Measurements from ENCODE around the gene SUPT20H.

The SUPT20H gene

DNA sequence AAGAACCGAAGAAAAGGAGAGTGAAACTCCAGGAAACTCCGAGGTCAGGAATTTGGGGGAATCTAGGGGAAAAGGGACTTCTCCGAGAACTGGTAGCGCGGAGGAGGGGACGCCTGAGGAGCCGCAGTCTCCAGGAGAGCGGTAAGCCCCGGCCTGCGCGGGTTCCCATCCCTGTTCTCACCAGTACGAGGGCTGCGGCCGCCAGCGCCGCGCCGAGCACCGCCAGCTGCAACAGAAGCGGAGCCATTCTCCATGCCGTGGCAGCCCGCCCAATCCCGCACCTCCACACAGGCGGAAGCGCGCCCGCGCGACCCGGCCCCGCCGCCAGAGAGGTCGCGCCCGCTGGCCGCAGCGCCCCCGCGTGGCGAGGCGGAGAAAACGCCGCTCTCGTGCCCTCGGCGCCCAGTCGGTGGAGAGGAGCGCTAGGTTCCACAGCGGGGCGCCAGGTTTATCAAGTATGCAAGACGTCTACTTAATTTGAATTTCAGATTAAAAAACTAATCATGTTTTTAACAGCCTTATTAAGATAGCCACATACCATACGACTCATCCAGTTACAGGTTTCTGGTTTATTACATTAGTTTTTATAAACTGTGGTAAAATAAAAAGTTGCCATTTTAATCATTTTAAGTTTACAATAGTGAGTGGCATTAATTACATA lies 60.3 kb downstream of the SUPT20H start, which contains the start of gene ALG5:
Gene ALG5, minus strand, starts transcription at position 287 of the 661 bp plus-strand sequence. Its CDS starts 40 bp downstream, at position 247.
- peak; percentile 82 to 84 for DNase-seq (ENCODE audit: low read depth in 2 of 2)

DNA sequence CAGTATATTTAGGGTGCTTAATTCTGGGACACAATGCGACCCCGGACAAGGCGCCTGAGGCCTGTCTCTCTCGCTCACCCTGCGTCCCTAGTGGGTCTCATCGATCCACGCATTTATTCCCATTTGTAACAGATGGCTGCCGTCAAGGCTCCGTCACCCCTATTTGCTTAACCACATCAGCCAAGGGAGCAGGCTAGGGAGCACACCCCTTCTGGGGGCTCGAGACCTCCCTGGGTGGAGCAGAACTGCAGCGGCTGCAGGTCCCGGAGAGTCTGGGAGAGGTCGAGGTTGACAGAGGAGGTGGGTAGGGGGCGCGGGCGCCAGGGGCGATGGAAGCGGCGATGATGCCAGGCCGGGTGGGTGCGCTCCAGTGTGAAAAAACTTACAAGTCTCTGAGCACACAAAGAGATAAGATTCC lies 60.9 kb downstream of the SUPT20H start:
- DNase-seq (ENCODE audit: low read depth in 2 of 2) = peak in 1 of 2 donors; percentile 15

DNA sequence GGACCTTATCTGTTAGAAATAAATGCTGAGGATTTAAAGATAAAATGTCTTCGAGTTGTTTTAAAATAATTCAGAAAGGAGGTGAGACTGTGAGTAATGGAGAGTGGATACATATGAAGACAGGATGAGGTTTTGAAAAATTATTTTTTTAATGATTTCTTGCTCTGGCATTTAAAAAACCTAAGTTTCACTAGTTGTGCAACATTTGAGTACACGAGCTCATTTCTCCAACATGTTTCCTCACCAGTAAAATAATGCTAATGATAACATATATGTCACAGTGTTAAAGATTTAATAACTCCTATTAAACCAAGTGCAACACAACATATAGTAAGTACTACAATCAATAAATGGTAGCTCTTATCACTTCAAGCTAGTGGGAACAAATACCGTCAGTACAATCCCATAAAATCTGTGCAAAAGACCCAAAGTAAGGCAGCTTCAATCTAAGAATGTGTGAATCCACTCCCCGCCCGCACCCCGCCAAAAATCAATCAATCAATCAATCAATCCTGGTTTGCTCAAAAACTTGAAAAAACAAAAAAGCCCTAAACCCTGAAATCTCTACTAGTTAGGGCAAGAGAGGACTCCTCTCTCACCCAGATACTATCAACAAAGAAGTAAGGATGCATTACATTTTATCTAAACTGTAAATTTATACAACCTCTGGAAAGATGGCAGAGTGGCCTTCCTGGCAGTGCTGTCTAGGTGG lies 61.6 kb downstream of the SUPT20H start:
- DNase-seq (ENCODE audit: low read depth in 2 of 2) = no peak

DNA sequence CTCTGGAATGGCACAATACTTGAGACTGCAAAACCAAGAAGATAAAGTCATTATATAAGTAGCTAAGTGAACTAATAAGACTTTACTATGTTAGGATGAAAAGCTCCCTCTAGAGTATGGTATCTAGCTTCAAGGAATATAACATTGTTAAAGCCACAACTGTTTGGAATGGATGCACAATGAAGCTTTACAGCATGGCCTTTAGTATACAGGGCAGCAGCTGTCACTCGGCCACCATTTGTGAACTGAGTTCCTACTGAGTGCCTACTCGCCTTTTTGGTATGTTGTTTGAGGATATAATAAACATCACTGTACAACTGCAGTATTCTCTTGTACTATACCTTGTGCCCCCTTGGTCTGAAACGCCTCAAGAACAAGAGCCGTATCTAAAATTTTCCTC lies 67.1 kb downstream of the SUPT20H start:
- no peak for DNase-seq (ENCODE audit: low read depth in 2 of 2)

DNA sequence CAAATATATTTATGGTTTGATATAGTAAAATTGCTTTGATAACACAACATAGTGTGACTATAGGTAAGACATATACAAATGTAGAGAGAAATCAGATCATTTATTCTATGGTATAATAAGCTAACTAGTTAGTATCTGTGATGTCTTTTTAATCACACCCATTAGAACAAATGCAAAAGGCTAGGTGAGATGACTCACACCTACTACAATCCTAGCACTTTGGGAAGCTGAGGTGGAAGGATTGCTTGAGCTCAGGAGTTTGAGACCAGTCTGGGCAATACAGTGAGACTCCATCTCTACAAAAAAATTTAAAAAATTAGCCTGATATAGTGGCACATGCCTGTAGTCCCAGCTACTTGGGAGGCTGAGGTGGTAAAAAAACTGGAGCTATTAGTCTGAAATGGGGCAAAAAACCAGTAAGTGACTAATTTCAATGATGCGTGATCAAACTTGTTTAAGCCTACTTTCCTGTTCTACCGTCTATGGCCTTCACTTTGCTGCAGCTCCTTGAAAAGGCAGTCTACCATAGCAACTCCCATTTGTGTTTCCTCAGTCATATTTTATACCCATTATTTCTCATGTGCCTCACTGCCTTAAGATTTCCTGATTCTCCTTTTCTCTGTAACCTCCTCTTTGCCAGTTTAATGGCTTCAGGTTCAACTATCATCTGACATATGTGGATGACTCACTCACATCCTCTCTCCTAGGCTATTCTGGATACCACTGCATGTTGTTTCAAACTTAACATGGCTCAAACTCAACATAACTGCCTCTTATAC lies 72.8 kb downstream of the SUPT20H start:
- DNase-seq (ENCODE audit: low read depth in 2 of 2) = no peak

DNA sequence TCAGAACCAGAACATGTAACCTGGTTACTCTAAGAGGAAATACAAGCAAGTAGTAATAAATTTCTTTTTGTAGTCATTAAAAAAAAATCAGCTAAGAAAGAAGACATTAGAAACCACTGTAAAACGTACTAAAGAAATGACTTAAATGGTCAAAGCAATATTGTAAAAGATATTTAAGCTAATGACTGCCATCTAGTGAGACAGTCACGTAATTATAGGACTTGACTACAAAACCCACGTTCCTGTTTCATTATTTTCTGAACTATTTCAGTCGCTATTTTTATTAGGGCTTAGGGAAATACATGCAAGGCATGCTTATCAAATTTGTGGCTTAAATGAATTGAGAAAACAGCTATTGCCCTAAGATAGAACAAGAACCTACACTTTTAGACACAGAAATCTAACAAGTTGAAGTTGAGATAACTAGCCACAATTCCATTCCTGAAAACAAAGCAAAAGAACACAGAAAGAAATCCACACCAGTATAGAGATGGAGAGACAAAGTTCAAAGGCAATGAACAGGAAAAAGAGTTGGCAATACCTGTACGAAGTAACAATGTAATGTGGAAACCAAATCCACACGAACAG lies 78.2 kb downstream of the SUPT20H start:
- DNase-seq (ENCODE audit: low read depth in 2 of 2) = no peak

DNA sequence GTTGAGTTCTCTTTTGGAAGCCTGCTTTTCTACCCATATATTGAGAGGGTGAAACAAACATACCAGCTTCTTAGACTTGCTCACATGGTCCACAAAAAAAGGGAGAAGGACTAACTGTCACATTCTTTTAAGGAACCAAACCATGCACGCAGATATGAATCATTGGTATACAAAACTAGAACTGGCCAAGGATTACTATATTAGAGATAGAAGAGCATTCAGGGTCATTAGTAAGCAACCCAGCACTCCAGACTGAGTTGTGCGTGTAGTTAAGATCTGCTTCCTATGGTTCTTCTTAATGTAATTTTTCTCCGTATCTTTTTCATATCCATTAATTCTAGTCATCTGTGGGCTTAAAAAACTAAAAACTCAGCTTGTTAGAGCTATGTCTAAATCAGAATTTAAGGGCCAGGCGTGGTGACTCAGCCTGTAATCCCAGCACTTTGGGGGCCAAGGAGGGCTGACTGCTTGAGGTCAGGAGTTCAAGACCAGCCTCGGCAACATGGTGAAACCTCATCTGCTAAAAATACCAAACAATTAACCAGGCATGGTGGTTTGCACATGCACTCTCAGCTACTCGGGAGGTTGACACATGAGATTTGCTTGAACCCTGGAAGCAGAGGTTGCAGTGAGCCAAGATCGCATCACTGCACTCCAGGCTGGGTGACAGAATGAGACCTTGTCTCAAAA lies 80.0 kb downstream of the SUPT20H start:
- DNase-seq (ENCODE audit: low read depth in 2 of 2) = no peak

DNA sequence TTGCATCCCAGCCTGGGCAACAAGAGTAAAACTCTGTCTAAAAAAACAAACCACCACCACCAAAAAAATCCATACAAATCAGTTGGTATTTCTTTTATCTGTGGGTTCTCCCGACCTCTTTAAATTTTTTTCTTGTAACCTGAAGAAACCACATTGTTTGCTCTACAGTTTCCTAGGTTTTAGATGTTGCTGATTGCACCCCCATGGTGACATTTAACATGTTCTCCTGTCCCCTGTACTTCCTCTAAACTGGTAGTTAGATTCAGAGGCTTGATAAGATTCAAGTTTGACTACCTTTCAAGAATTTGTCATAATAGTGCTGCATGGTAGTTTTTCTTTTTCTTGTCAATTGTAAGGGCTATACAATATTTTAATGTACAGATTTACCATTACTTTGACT lies 84.3 kb downstream of the SUPT20H start:
- DNase-seq (ENCODE audit: low read depth in 2 of 2) = no peak

DNA sequence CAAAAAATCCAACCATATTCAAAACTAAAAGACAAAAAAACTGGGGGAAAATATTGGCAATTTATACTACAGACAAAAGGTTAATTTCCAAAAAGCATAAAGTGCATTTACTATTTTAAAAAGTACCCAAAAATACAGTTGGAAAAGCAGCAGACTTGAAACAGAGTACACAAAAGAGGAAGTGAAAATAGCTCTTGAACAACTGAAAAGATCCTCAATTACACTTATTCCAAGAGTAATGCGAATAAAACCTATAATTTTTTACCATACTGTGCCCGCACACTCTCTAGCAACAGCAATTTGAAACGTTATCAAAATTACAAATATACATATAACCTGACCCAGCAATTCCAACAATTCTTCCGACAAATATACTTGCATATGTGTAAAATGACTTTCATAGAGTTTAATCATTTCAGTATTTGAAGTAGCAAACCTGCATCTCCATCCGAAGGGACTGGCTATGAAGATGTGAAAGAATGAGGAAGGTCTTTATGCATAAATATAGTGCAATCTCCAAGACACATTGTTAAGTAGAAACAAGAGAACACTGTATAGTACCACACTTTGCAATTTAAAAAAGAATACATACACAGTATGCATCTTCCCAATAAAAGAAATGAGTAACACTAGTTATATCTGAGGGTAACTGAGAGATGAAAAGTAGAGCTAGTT lies 85.7 kb downstream of the SUPT20H start:
- no peak for DNase-seq (ENCODE audit: low read depth in 2 of 2)

DNA sequence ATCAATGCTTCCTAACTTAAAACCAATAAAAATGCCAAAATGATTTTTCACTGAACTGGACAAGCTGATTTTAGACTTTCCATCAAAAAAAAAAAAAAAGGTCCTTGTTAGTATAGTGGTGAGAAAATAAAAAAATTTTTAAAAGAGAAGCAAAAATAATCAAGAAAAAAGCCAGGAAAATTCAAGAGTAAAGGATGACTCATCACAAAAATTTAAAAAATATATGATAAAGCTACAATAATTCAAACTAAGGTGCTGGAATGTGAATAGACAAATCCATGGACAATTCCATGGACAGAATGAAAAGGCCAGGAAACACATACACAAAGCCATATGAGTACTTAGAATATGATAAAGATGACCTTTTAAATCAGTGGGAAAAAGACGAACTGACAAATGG lies 86.5 kb downstream of the SUPT20H start:
- DNase-seq (ENCODE audit: low read depth in 2 of 2) = no peak

DNA sequence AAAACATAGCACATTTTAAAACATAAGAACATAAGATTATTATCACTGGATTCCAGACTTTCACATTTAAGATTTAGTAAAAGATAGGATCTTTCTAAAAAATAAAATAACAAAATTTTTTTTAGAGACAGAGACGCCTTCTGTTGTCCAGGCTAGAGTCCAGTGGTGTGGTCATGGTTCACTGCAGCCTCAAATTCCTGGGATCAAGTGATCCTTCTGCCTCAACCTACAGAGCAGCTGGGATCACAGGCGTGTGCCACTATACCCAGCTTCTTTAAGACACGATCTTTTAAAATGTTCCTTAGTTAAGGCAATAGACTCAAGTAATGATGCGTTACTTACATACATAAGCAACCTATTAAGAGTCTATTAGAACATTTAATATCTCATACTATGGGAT lies 93.1 kb downstream of the SUPT20H start:
- DNase-seq (ENCODE audit: low read depth in 2 of 2) = no peak

DNA sequence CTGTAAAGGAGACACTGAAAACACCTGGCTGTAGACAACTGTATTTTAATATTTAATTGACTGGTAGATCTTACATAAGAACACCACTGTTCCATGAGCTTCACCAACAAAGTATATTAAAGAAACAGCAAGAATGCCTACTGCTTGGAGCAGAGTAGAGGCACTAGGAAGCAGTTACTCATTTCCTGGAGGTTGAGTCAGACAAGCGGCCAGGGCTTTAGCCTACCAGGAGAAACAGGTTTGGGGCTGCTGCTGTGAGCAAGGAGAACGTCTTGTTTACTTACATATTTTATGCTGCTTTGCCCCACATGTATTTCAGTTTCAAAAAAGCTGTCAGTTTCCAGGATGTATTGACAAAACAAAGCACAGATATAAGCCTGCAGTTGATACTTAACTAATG lies 93.7 kb downstream of the SUPT20H start:
- DNase-seq (ENCODE audit: low read depth in 2 of 2) = no peak

DNA sequence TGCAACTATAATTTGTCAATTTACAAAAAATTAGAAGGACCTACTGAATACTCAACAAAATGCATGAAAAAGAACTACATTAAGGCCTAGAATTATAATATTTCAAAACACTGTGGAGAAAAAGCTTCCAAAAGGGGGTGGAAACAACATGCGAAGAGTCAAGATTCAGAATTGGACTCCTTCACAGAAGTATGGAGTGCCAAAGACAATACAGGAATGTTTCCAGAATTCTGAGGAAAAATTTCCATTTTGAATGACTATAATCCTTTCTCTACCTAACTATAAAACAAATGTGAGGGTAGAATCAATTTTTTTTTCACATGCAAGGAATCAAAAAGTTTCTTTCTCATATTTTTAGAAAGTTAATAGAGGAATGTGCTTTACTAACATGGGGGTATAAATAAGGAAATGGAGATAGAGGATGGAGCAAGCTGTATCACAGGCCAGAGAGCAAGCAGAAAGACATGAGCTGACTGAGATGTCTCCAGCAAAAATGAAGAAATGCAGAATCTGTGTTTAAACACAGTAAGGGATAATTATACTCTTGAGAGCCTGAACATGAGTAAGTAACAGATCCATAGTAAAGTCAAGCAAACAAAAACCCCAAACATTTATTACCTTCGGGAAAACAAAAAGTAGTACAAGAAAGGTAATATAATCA lies 99.9 kb downstream of the SUPT20H start:
- no peak for DNase-seq (ENCODE audit: low read depth in 2 of 2)
